SK-N-DZ (cell line): ENCODE measurements around the gene CNTN1.

ENCODE experiments used
- DNase-seq: peaks from one replicate; pipeline ENCODE4 v3.0.0-alpha.2; 2015; ENCODE audit warnings: low spot score

Gene CNTN1

GRCh38 chr12:40959041-40959440 lies 266.8 kb downstream of the CNTN1 start:
- no peak for DNase-seq

DNA sequence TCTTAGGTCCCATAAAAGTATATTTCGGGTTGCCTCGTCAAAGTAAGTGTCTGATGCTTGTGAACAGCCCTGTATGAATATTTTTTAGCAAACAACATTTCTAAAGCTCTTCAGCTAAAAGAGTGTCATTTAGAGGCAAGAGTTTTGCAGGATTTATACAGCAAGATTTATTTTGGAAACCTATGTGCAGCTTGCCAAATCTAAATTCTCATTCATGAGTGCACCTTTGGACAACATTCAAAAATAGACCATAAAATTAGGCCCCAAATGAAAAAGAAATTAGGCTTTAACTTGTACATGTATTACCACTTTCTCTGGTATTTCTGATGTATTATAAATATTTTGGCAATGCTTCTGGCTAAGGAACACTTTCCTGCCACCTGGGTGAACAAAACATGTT lies 271.5 kb downstream of the CNTN1 start:
- no peak for DNase-seq

DNA sequence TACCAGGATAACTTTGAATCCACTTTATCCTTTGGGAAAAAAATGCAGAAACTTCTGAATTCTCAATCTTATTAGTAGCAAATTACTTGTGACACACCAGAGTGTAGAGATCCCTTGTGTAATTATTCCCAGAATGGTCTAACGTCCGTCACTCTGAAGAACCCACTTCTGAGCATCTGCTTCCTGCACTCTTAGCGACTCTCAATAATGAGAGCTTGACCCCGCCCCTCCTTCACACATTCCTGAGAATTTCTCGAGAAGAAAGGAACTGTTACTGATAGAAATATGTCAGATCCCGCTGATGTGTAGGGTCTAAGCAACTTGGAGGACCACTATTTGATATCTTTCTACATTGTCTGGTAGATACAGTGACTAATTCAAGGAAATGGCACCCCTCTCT lies 277.6 kb downstream of the CNTN1 start:
- no peak for DNase-seq

DNA sequence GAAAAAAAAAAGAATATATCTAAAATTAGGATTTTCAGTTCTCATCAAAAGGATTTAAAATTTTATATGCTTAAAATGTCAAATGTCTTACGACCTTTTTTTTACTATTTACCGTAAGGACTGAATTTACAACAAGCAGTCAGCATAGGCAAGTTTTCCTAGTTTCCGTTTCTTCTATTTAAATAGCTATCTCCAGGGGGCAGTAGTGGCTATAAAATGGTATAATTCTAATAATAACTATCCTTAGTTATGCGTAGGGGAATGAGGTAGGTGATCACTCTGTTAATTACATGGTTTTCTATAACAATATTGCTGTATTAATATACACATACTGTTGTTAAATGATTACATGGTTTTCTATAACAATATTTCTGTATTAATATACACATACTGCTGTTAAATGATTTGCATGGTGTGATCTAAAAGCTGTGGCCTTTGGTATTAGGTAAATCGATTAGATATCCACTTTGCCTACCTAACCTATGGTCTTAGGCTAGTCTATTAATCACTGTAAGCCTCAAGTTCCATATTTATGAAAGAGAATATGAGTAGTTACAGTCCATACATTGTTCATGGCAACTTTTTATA lies 278.2 kb downstream of the CNTN1 start:
- no peak for DNase-seq

GRCh38 chr12:40971911-40972310 lies 279.7 kb downstream of the CNTN1 start:
- no peak for DNase-seq

GRCh38 chr12:40976546-40976945 lies 284.3 kb downstream of the CNTN1 start:
- DNase-seq: no peak

DNA sequence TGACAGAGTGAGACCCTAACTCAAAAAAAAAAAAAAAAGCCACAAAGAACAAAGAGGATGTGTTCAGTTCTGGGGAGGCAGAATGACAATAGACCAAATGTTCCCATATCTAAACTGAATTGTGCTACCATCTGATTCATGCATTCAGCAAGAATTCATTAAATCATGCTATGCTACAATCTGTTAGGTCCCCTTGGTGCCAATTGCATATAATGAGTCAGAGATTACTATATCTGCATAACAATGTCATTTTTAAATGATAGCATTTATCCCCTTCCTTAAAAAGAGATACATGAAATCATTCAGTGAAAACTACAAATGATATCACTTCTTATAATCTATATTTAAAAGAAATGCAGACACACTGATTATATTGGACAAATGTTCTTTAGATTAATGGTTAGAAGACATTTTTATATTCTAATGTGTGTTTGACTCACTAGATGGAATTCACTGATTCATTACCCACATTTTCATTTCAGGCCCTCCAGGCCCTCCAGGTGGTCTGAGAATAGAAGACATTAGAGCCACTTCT lies 288.3 kb downstream of the CNTN1 start:
- no peak for DNase-seq

DNA sequence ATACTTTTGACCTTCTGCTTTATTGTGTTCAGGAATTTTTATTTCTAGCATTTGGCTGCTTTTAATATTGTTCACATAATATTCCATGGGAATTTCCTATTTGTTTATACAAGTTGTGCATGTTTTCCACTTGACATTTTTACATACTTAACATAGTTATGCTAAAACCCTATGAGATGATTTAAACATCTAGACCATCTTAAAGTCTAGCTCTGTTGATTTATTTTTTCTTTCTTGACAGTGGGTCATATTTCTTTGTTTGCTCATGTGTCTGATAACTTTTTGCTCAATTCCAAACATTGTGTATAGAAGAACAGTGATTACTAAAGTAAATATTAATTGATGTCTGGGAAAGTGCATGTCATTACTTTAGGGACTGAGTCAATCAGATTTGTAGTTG lies 293.8 kb downstream of the CNTN1 start:
- no peak for DNase-seq

- no peak for DNase-seq
These were observed 296.1 kb downstream of the CNTN1 start for GRCh38 chr12:40988355-40988754.

- DNase-seq: no peak
These were observed 296.6 kb downstream of the CNTN1 start for GRCh38 chr12:40988824-40989223.

- DNase-seq: no peak
These were observed 297.5 kb downstream of the CNTN1 start for GRCh38 chr12:40989785-40990184.

DNA sequence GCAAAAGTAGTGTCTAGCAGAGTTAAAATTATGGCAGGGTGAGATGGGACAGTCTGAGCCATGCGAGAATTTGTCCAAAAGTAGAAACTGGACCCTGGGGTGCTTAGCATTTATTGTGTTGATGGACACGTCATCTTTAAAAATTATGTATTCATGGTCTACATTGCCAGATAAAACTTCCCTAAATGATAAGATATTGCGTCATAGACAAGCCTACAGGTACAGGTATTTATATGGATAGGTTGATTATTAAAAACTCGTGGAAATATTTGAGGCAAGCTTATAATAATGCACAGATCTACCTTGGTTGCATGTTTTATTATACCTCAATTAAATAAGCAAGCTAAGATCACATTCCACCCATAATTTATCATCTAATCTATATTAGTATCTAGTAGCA lies 299.9 kb downstream of the CNTN1 start:
- no peak for DNase-seq

DNA sequence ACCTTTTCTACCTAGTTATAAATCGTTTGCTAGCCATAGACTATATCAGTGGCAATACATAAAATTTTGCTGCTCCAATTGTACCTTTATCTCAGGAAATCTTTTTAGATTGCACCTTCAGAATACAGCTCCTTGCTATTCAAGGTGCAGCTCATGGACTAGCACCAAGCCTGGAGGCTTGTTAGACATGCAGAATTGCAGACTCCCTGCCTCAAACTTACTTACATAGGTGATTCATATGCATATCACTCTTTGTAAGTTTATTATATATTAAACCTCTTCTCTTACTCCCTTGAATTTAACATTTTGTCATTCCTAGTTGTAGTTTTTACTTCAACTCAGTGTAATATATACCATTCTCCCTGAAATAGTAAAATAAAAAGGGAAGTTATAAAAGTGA lies 300.4 kb downstream of the CNTN1 start:
- no peak for DNase-seq

- DNase-seq: no peak
These were observed 300.9 kb downstream of the CNTN1 start for GRCh38 chr12:40993158-40993557.

GRCh38 chr12:40996091-40996490 lies 303.9 kb downstream of the CNTN1 start:
- no peak for DNase-seq

- no peak for DNase-seq
These were observed 307.0 kb downstream of the CNTN1 start for GRCh38 chr12:40999210-40999609.

- peak; percentile 15 for DNase-seq
These were observed 316.2 kb downstream of the CNTN1 start for GRCh38 chr12:41008472-41008871.

DNA sequence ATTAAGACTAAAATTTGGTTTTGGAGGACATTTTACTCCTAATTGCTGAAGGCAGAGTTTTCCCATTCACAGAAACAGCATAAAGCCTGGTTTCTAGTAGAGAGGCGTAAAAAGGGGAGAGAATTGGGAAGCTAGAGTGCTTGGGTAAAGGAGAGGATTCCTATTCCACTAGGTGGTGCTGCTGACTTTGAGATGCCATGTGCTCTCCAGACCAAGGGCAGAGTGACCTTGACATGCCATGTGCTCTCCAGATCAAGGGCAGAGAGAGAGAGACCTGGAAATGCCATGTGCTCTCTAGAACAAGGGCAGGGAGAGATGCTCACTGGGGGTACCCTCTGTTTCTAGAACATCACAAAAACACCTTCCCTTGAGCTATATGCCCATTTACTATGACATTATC lies 319.7 kb downstream of the CNTN1 start:
- no peak for DNase-seq

DNA sequence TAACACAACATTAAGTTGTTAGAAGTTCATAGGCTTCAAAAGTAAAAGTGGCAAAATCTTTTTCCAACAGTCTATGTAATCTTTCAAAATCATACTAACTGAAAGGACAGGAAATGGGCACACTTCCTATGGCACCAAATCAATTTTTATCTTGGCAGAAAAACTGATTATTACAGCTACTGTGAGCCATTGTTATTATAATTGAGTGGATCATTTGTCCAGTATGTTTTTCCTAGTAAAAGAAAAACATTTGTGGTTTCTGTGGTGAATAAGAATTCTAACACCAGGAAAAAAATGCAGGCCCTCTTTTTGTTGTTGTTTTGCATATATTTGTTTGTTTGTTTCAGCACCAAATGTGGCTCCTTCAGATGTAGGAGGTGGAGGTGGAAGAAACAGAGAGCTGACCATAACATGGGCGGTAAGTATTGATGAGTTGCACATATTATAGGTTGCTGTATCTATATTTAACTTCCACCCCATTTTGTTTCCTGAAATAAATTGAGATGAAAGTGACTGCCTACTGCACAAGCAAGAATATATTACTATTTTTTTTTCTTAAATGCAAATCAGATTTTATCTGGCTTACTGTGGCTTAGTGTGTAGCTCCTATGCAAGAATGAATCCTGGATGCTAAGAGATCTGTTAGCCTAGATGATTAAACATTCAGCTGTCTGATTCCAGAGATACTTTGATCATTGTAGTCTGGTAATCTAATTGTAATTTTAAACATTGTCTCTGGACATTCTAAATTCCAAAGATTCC lies 321.8 kb downstream of the CNTN1 start:
- DNase-seq: no peak

DNA sequence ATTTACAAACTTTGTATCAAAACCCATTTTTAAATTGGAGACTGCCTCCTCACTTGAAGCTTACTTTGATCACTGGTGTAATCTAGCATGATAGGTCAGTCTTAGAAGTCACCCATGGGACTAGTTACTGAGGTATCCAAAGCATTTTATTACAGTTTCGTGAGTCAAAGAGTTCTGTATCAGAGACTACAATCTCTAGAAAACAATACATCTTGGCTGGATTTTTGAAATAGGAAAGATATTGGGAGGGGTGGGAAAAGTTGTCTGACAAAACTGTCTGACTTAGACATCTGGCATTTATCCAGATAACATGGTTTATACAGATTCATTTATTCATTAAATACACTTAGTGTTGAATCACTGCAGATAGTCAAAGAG lies 322.4 kb downstream of the CNTN1 start:
- no peak for DNase-seq

DNA sequence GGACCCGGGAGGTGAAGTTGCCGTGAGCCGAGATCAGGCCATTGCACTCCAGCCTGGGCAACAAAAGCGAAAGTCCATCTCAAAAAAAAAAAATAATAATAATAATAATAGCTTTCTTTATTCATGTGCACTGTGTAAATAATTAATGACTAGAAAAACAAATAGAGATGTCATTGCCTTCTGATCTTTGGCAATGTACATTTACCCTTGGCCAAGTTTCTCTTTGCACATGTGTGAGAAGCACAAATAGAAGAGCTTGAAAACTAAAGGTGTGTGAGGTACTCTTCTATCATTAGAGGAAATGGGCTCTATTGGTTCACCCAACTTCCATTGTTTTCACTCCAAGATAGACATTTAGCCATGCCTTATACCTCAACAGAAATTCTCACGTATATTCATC lies 325.8 kb downstream of the CNTN1 start:
- DNase-seq: no peak

DNA sequence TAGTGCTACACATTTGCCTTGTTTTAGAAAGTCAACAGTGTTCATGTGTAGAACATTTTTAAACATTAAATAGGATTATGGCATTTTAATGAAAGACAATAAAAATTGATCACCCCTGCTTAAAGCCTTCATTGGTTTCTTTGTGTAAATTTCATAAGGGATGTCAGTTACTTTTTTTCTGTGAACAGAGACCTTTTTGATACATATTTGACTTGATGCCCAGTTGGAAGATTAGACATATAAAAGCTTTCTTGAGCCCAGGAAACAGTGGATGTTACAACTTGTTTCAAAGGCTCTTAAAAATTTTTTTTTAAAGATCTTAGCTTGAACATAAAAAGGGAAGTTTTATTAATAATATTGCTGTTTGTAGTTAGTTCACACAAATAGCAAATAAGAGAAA lies 327.2 kb downstream of the CNTN1 start:
- no peak for DNase-seq

DNA sequence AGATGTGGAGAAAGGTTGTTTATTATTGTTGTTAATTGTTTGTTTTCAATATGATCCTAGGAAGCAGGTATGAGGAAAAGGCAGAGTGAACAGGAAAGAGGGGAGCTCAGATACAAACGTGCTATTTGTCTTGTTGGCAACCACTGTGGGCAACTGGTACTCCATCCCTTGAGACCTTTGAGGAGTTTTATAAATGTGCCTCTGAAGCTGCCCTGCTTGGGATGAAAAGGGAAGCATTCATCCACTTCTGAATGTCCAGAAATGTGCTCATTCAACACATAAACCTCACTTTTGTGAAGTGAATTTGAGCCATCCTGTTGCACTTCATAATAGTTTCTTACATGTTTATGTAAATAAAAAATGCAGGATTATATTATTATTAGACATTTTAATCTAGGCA lies 331.6 kb downstream of the CNTN1 start:
- DNase-seq: no peak
